Stimulated activated CD4-positive, alpha-beta T cell treated with anti-CD3 and anti-CD28 coated beads, Interleukin-4, amount 100 ng/mL, for 24 hours (primary cell): ENCODE data around the gene NDUFV3.
"Not testable (repeated sequence)": the region's sequence is repeated elsewhere in the genome, so short reads cannot be mapped to it uniquely, and the experiment has no call there.

Experiments used
- DNase-seq: peaks from one replicate; pipeline ENCODE4 v3.0.0-alpha.2; 2020

The NDUFV3 gene

DNA sequence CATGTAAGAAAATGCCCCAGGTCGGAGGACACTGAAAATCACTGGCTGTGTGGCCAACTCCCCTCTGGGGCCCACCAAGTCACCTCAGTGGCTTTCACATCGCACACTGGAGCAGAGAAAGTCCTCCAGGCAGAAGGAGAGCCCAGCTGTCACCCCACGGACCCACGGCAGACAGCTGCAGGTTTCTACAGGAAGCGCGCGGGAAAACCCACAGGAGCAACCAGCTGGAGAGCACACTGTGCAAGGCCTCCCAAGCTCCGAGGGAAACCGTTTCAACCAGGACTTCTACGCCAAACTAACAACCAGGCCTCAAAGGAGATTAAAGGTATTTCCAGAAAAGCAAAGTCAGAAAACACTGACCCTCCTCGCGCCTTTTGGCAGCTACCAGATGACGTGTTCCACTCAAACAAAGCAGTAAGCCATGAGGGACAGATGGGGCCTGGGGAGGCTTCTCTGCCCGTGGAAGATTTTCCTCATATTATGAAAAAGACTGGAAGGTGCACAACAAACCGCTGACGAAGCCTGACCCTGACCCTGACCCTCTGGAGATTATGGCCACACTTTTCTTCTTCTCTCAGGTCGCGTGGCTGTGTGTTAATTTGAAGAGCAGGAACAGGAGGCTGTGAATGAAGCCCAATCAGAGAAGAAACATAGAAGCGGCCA is 34.8 kb upstream of the NDUFV3 start:
- DNase-seq = no peak

DNA sequence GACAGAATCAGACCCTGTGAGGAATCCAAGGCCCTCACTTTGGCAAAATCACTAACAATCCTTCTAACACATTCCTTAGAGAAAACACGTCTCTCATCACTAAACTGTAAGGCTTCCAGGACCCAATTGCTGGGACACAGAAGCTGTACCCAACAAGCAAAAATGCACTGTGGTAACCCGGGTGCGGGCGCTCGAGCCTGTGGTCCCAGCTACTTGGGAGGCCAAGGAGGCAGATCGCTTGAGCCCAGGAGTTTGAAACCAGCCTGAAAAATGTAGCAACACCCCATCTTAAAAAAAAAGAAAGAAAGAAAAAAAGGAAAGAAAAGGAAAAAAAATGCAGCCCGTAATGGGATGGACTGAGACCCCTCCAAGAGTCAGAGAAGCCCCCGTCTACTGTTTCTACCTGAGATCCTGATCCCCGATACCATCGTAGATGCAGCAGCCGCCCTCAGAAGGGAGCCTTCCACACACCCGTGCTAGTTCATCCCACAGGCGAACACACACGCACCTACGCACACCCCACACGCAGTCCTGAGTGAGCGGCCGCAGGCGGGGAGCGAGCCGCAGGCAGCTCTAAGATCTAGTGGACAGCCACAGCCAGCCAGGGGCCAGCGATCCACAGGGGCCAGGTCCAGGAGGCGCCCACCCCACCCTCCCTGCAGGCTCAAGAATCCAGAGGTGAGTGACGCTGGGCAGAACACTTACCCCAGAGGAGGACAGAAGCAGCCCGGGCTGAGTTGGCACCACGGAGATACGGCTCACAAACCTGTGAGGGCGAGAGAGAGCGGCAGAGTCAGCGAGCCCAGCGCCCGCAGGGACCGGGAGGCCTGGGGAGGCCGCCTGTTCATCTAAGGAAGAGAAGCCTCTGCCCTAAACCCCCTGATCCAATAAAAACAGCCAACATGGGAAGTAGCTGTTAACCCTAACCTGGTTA is 33.9 kb upstream of the NDUFV3 start:
- DNase-seq = no peak

DNA sequence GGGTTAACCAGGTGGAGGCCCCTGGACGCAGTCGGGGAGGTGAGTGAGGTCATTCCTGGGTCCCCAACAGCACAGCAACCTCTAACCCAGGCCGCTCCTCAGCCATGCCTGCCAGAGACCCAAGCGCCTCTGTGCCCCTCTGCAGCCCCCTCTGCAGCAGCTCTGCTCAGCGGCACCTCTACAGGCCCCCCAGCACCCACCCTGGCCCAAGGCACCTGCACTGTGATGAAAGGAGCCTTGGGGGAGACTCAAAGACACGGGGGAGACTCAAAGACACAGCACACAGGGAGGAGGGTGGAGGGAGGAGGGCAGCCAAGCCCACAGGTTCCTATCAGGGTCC is 33.2 kb upstream of the NDUFV3 start:
- no peak for DNase-seq

DNA sequence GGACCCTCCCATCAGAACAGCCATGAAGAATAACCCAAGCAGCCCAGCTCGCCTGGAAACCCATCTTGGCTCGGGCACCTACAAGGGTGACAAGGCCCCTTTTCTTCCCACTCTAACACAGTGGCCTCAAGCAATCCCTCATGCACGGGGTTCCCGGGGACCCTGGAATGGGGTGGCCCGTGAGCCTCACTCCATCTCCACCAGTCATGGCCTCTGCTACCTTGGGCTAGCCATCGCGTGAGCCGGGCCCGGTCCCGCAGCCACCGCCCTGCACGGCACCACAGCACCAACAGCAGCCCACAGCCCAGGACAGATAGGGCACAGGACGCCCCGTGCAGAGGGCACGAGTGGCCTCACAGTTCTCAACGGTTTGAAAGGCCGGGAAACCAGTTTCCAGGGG is 32.8 kb upstream of the NDUFV3 start:
- DNase-seq = no peak

DNA sequence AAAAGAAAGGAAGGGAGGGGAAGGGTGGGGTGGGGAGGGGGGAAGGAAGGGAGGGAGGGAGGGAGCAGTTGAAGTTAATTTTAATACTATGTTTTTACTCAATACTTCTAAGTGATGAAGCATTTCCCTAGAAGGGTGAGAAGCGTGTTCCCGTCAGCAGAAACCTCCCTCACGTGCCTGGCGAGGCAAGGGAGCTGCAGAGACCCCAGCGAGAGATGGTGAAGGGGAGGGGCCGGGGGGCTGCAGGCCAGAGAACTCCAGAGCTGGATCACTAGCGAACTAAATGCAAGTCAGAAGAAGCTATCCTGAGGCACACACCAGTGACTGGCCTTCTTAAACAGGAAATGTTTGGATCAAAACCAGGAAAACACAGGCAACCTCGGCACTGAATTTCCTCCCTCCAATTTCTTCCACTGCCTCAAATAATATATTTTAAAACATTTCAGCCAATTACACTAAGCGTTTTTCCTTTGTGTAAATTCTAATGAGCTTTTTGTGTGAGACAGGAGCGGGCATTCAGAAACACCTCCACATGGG is 31.7 kb upstream of the NDUFV3 start:
- no peak for DNase-seq

DNA sequence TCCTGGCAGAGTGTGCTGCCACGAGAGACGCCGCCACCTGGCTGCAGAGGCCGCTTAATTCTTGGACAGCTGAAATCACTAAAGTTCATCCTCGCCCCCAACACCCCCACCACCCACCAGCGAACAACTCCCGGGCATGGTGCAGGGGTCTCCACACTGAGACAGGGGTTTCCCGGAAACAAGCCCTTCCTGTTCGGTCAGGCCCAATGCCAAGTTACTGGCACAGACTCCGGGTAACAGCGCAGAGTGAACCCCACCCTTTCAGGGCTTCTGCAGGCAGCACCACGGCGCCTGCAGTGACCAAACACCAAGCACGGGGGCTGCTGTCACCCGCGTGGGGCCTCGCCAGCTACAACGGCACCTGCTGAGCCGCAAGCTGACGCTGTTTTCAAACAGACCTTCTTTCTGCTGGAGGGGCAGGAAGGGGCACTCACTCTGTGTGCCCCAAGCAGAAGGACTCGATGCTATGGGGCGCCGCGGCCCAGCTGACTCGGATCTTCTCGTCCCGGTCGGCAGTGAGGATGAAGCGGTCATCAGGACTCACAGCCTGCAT is 31.2 kb upstream of the NDUFV3 start:
- no peak for DNase-seq

DNA sequence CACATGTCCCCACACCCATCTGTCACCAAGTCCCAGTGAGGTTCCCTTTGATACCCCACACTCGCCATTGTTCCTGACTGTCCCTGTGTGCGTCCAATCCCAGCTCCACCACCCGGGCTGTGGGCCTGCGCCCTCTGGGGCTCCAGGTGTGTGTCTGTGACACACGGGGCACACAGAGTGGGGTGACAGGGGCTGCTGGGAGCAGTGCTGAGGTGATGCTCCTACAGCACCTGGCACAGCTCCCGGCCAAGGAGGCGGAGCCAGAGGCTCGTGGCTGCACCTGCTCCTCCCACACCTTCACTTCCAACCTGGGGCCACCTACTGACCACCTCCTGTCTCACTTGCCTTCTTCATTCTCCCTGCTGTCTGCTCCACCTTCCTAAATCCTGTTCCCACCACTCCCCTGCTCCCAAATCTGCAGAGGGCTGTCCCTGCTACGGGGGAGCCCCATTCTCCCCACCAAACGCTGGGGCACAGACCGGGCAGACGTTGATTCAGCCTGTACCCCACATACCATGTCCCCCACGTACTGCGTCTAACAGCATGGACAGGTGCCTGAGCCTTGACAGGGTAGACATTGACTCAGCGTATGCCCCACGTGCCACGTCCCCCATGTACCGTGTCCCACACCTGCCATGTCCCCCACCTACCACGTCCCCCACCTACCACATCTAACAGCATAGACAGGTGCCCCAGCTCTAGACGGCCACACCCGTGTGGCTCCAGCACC is 30.2 kb upstream of the NDUFV3 start:
- no peak for DNase-seq

DNA sequence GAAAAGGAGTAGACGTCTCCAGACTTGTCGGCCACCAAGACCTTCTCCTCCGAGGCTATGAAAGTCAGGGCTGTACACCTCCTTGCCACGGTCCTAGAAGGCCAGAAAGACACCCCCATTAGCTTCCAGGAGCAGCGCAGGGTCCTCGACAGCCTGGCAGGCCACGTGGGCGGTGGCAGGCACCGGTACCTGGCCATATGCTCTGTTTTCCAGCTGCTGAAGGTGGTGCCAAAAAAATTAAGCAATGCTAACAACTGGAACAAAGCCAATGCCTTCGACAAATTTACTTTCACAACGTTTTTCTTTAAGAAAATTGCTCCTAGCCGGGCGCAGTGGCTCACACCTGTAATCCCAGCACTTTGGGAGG is 29.6 kb upstream of the NDUFV3 start:
- DNase-seq = no peak

DNA sequence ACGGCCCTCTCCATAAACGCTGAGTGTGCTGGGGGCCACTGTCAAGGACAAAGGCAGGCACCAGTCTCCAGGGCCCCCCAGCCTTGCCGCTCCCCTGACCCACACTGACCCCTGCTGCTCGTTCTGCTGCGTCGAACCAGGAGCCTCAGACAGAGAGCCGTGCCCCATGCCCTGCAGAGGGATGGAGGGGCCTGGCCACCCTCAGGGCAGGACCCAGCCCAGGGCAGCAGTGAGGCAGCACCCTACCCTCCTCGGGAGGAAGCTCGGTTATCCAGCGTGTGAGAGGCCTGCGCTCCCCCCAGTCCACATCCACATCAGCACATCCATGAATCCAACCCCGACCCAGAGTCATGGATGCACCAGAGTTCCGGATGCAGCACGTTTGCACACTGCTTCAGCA is 28.8 kb upstream of the NDUFV3 start:
- DNase-seq = no peak

DNA sequence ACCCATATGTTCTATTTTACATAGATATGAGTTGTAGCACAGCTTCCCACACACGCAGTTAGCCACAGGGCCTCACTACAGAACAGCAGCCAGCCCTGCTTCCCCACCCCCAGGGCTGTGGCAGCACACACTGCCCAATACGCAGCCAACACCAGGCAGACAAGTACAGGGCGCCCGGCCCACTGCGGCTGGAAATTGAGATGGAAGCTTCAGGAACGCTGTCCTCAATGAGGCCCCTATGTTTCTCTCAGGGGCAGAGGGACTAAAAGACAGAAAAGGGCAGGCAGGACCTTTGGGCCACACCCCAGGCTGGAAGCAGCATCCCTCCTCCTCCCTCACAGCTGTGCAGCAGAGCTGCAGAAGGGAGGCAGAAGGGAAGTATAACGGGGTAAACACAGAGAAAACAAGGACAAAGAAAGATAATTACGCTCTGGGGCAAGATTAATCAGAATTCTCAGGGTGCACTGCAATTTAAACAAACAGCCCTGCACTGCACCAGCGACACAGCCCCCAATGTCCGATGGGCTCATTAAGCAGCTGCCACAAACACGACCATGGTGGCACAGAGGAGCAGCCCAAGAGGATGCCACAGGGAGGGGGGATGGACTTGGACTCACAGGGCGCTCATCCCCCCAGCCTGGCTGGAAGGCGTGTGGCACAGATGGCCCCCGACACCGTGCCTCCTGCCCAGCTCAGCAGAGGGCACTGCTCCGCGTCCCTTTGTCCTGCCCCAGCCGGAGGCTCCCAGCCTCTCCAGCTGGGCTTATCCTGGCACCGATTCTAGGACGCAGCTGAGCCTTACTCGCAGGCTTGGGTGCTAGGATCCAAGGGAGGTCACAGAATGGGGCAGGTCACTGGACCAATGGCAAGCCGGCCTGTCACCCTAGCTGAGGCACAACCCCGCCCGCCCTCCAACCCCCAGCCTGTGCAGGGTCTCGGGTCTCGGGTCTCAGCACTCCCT is 28.0 kb upstream of the NDUFV3 start:
- no peak for DNase-seq

DNA sequence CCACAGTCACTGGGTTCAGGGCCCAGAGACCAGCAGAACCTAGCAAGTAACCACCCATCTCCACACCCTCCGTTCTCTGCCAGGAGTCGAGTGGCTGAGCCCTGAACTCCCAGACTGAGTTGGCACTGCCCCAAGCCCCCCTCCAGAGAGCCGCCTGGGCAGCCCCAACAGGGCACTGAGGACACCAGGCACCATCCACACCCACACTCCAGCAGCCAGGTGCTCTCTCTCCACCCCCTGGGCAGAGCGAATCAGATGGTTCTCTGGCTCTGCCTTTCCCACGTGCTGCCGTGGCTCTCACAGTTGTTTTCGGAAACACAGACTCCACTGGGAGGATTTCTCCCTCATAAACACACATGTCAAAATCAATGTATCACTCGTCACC is 27.3 kb upstream of the NDUFV3 start:
- DNase-seq = no peak

DNA sequence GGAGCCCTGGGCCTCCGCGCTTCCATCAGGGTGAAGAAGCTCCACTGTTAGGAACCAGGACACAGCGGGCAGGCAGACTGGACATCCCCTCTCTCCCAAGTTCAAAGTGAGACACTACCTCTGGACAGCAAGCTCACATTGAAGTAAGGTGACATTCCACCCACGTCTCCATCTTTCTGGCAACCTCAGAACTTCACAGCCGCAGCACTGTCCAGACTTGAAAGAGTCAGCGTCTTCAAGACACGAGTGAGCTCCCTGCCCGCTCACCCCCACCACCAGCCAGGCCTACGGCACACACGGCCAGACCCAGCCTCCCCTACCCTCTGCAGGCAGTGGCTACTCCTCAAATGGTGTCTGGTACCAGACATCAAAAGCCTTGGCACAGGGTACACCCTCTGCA is 24.9 kb upstream of the NDUFV3 start:
- no peak for DNase-seq

DNA sequence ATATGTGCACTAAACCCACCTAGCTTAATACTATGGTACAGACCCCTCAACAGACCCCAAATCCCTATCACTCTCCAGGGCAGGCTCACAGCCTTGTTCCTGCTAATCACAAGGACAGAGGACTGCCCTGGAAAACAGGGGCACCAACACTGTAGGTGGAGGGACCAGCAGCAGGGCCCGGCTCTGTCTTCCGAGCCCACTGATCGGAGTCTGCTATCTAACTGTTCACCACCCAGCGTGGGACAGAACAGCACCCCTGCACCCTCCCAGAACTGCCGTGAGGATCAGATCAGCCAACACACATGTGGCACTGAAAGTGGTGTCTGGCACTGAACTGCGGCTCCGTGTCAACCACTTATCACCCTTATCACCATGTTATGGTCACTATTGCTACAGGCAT is 20.0 kb upstream of the NDUFV3 start:
- no peak for DNase-seq

DNA sequence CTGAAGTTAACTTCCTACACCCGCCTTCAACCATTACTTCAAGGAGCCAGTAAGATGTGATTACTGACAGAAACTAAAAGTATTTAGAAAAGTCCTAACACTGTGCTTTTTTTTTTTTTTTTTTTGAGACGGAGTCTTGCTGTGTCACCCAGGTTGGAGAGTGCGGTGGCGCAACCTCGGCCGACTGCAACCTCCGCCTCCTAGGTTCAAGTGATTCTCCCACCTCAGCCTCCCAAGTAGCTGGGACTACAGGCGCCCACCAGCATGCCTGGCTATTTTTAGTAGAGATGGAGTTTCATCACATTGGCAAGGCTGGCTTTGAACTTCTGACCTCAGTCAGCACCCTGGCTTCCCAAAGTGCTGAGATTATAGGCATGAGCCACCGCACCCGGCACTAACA is 17.3 kb upstream of the NDUFV3 start:
- DNase-seq = not testable (repeated sequence)

DNA sequence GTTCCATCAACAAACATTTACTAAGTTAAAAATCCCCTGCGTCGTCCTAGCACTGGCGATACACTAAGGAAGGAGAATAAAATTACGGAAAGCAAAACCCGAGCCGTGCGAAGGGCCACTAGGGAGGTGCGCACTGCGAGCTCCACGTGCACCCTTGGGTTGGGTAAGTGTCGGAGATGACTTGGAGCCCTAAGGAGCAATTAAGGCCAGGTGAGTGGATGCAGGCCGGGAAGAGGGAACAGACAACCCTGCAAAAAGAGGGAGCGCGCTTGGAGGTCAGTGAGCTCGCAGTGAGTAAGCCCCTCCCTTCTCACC is 14.5 kb upstream of the NDUFV3 start:
- DNase-seq = no peak

DNA sequence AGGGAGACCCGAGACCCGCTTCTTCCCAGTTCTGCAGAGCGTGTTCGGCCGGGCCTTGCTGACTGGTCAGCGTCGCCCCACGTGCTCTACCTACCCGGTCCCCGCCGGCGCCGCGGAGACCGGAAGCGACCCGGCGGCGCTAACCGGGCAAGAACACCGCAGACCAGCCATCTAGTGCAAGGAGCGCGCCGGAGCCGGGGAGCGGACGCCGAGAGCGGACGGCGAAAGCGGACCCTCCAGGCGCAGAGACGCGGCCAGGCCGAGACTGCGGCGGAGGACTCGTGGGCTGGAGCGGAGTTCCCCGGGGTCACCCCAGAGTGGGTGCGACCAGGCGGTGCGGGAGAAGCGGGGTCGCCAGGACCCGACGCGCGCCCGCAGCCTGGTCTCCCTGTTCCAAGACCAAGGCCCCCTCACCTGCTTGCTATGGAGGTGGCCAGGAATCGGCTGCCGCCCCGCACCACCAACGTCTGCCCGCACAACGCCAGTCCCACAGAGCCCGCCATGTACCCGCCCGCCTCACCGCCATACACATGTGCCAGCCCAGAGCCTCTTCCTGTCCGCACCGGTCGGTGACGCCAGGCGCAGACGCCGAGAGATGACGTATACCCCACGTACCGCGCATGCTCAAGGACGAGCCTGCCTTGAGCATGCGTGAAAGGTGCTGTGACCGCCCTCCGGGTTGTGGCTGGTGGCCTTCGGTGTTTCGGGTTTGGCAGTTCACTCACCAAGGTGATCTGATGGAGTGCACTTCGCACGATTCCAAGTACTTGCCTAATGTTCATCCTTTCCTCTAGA is 13.9 kb upstream of the NDUFV3 start, which contains the start of gene WDR4:
TSS of gene WDR4 (minus strand) at position 547 of the 795 bp plus-strand sequence. CDS start at position 503, 44 bp downstream.
- peak; percentile 99 for DNase-seq

DNA sequence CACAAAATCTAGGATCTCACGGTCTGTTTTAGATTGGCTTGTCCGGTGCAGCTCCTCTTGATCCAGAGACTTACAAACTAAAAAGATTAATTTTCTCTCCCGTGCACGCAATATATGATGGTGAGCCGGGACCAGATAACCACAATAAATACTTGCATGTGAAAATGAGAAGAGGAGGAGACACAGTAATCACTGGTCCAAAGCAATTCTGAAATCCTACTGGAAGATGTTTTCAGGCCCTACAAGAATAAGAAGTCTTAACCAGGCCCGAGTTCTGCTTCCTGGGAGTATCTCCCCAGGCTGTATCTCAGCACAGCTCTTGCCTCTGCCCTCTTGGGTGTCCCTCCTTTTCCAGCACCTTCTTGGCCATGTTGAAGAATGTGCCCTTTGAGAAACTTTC is 12.8 kb upstream of the NDUFV3 start:
- no peak for DNase-seq

DNA sequence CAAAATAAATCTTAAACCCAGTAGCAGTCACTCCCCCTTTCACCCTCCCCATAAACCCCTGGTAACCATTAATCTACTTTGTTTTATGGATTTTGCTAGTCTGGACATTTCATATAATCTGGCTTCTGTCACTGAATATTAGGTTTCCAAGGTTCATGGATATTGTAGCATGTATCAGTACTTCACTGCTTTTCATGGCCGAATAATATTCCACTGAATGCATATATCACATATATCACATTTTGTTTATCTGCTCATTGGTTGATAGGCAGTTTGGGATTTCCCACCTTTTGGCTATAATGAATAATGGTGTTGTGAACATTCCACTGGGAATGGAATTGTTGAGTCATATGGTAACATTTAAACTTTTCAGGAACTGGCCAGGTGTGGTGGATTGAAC is 9.2 kb upstream of the NDUFV3 start:
- no peak for DNase-seq

DNA sequence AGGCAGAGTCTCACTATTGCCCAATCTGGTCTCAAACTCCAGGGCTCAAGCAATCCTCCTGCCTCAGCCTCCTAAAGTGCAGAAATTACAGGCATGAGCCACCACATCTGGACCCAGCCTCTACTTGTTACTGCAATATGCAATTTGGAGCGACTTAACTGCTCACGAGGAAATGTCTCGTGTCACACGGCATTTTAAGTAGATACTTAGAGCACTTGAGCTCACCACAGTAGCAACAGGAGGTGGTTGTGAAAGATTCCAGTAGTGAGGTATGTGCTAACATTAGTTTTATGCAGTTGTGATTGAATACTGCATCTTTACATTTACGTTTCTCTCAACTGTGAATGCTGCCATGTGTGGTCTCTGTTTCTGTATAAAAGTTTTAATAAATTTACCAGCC is 5.8 kb upstream of the NDUFV3 start:
- DNase-seq = no peak

DNA sequence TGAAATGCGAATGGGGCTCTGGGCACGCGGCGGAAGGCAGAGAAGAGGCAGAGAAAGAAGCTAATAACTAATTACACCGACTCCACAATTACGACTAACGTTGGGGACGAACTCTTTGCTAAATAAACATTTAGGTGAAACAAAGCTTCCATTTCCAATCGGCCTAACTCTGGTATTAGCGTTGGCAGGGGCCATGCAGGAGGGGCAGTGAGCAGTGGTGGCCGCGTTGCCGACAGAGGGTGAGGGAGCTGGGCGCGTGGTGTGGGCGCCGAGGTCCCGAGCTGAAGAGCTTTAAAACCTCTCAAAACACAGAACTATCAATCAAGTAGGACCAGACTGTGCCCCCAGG is 553 bp upstream of the NDUFV3 start:
- DNase-seq = no peak

DNA sequence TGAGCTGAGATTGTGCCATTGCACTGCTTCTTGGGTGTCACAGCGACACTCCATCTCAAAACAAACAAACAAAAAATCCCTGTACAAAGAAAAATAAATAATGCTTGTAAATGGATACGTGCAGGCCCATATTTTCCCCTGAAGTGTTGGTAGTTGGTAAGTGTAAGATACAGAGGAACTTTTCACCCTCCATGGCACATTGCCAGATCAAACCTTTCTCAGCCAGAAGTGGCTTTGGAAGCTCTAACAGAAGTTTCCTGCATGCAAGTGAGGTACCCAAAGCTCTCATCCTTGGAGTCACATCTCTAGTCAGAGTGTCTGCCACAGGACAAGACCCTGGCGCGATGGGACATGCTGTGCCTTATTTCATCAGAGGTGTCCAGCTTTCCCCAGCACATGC is 7.3 kb downstream of the NDUFV3 start:
- no peak for DNase-seq

DNA sequence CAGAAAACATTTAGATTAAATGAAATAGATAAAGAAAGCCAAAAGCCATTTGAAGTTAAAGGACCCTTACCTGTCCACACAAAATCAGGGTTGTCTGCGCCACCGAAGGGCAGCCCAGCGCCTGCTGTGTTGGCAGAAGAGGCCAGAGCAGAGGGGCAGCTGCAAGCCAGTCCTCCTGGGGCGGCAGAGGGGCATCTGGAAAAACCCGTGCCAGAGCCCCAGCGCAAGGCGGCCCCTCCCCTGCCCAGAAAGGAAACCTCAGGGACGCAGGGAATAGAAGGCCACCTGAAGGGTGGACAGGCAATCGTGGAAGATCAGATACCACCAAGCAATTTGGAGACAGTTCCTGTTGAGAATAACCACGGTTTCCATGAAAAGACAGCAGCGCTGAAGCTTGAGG is 10.7 kb downstream of the NDUFV3 start:
- DNase-seq = no peak
